ENCODE results near the gene PIEZO1. TPM values are rescaled to one million over a fixed set of nuclear protein-coding genes. Genes with fewer than 3 reads are reported as not detected.

Gene PIEZO1
- total RNA-seq, 1 experiment from 2014 or later, result 224 TPM

DNA sequence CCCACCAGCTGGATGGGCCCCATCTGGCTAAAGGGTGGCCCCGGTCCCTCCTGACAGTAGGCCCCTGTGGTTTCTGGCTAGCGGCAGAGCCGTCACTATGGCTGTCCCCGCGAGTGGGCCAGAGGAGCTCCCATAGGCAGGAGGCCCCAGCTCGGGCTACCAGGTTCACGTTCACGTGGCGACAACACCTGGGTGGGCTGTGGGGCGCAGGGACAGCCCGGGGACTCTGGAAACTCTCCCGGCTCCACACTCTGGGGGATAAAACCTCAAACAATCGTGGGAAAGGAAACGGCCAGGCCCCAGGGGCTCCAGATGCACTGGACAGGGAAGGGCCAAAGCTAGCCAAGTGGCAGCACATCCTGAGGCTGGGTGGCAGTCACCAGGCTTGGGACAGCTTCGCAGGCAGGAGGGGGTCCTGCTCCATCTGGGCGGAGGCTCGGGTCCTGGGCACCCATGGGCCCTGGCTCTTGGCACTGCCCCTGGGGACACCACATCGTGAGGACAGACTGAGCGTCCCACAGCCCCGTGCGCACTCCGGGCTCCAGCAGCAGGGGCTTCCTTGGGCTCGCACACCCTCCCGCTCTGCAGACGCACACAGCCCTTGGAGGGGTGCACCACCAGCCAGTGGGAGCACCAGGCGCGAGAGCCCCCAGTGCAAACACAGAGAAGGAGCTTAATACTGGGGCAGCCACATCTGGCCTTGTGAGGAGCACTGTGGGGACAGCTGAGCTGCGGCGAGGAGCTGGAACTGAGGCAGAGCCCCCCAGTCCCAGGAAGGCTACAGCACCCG lies 83.2 kb downstream of the PIEZO1 start (continued):
- TF ChIP-seq, protein P1, sequence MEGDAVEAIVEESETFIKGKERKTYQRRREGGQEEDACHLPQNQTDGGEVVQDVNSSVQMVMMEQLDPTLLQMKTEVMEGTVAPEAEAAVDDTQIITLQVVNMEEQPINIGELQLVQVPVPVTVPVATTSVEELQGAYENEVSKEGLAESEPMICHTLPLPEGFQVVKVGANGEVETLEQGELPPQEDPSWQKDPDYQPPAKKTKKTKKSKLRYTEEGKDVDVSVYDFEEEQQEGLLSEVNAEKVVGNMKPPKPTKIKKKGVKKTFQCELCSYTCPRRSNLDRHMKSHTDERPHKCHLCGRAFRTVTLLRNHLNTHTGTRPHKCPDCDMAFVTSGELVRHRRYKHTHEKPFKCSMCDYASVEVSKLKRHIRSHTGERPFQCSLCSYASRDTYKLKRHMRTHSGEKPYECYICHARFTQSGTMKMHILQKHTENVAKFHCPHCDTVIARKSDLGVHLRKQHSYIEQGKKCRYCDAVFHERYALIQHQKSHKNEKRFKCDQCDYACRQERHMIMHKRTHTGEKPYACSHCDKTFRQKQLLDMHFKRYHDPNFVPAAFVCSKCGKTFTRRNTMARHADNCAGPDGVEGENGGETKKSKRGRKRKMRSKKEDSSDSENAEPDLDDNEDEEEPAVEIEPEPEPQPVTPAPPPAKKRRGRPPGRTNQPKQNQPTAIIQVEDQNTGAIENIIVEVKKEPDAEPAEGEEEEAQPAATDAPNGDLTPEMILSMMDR (IDR thresholded peaks at IDR 0.05 in 2 of 3, conservative IDR thresholded peaks at IDR 0.05 in 1 of 3; ENCODE audit: borderline replicate concordance in 1 of 3, insufficient read depth in 1 of 3, low read depth in 2 of 3, low read length in 2 of 3), result no peak
- TF ChIP-seq CBX3 (IDR thresholded peaks at IDR 0.05; ENCODE audit: low read depth) (no peak), SIN3A (IDR thresholded peaks at IDR 0.05; ENCODE audit: low read depth) (no peak), EGR1 (IDR thresholded peaks at IDR 0.05; ENCODE audit: low read depth) (no peak)

DNA sequence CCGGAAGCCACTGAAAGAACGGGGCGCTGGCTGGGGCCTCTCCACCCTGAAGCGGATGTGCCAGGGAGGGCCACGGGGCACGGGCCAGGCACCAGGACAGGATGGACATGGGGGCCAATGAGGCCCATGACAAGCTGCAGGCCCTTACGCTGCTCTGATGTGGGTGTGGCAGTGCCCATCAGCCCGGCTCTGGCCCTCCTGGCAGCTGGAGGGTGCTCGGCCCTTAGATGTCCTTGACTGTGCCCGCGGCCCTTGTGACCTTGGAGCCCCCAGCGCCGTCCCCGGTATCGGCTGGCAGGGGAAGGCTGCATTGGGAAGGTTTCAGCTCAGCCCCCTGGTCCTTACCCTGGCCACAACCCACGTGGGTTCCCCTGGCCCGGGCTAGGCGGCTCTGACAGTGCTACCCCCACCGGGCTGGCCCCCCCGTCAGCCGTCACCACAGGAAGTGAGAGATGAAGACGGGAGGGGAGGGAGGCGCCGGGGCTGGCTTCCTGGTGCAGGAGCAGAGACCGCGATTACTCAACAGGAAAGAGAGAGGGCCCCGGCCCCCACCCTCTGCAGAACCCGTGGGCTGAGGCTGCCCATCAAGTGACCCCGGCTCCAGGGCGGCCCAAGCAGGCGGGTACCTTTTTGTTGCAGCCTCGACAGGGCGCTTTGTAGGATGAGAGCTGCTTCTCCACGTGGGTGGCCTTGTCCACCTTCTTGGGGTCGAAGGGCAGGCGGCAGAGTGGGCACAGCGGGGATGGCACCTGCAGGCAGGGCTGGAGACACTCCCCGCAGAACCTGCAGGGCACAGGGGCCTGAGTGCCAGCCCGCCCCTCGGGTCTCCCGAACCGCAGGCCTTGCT lies 84.2 kb downstream of the PIEZO1 start:
- intact Hi-C loops (cut with micrococcal nuclease), result no loop called here
- BruUV-seq (replicated peaks), result no TSS peak
- POLR2A ChIA-PET, result no interaction called here
- Histone ChIP-seq H3K27ac (ENCODE audit: low read depth, low read length) (no peak overlapping the region), H3K9me3 (ENCODE audit: control insufficient read depth in 1 of 2, insufficient read depth in 1 of 2, low read depth in 1 of 2, low read length in 2 of 2) (no peaks in the 10 kb centered on the region), H3K9me2 (ENCODE audit: insufficient read depth) (no peaks in the 10 kb centered on the region), H3K27me3 (ENCODE audit: insufficient read depth, low read length) (no peaks in the 10 kb centered on the region), H3K4me1 (ENCODE audit: control insufficient read depth in 1 of 2, insufficient read depth in 2 of 2, low read length in 2 of 2) (peaks cover 7 to 8% of the 10 kb centered on the region in 2 experiments; a peak in 3 of 4 replicates), H3K4me2 (ENCODE audit: low read length) (no peak overlapping the region), H4K20me1 (ENCODE audit: insufficient read depth) (no peaks in the 10 kb centered on the region), H3K4me3 (replicated peaks in 1 of 2; ENCODE audit: low read depth in 1 of 2, low read length in 2 of 2) (no peak overlapping the region), H3K79me2 (ENCODE audit: insufficient read depth, low read length) (peaks cover 10% of the 10 kb centered on the region), H3K36me3 (ENCODE audit: control insufficient read depth in 1 of 2, insufficient read depth in 2 of 2, low read length in 2 of 2) (peaks cover 2 to 3% of the 10 kb centered on the region in 2 experiments; a peak in 1 of 4 replicates), H2AFZ (ENCODE audit: low read depth, low read length, poor library complexity, severe bottlenecking) (no peak overlapping the region), H3K9ac (ENCODE audit: low read length) (no peak overlapping the region)
- RAD21 ChIA-PET (ENCODE audit: low non-redundant PET in 1 of 2, low total read pairs in 2 of 2, uncharacterized antibody in 2 of 2, unreplicated experiment in 2 of 2), result interaction anchor here in 1 of 2 experiments (0.7 kb wide), 1 partner anchor 29 kb away, joined by 3 read pairs; no protein-coding TSS in a partner anchor
- TF ChIP-seq CBX3 (IDR thresholded peaks at IDR 0.05; ENCODE audit: low read depth) (no peak), CEBPB (IDR thresholded peaks at IDR 0.05; ENCODE audit: low read depth) (no peak), SIN3A (IDR thresholded peaks at IDR 0.05; ENCODE audit: low read depth) (no peak), EZH2 (IDR thresholded peaks at IDR 0.05) (no peak)
- CTCF ChIA-PET, result no interaction called here
- ATAC-seq (no peak), DNase-seq (ENCODE audit: low read depth, low spot score) (no peak)

Measured in HCT116 (cell line).